Stomach (tissue), 9 donors: Measurements from ENCODE around the gene ITIH1. TPM values are rescaled to one million over a fixed set of nuclear protein-coding genes. Genes with fewer than 3 reads are reported as not detected.
A peak's percentile ranks its signal among the peaks of the same experiment; 100 is the strongest.

Experiments used
- DNase-seq, 2 donors: peaks; one replicate each; pipeline versions ENCODE4 v3.0.0 to v3.0.0-alpha.2; 2013 to 2019
- H3K27ac ChIP-seq, 5 donors: fragments of 200-600 bp in 4 of 5; sonication (generic) in 4 of 5; one replicate each; pipeline ENCODE4 v1.5.1; 2013 to 2019; ENCODE audit warnings: mild to moderate bottlenecking in 1 of 5, moderate library complexity in 1 of 5
- H3K27me3 ChIP-seq, 3 donors: fragments of 200-600 bp; sonication (generic); one replicate each; pipeline ENCODE4 v1.5.1; 2017 to 2019; ENCODE audit warnings: mixed run types in 1 of 3
- H3K36me3 ChIP-seq, 4 donors: fragments of 200-600 bp; sonication (generic); 1 replicate in 3 of 4; 2 replicates in 1 of 4; pipeline ENCODE4 v1.5.1; 2016 to 2019
- H3K4me1 ChIP-seq, 4 donors: fragments of 200-600 bp; sonication (generic); one replicate each; pipeline ENCODE4 v1.5.1; 2016 to 2019
- H3K4me3 ChIP-seq, 4 donors: fragments of 200-600 bp; sonication (generic) in 3 of 4; one replicate each; pipeline ENCODE4 v1.5.1; 2016 to 2019; ENCODE audit warnings: mild to moderate bottlenecking in 1 of 4
- H3K9me3 ChIP-seq, 4 donors: fragments of 200-600 bp; sonication (generic); one replicate each; pipeline ENCODE4 v1.5.1; 2016 to 2019
- EP300 ChIP-seq: sonication (generic); formaldehyde crosslinking; IDR thresholded peaks from one replicate; pipeline ENCODE4 v1.6.1; 2017; ENCODE audit warnings: antibody characterized with exemption
- POLR2A ChIP-seq, 4 donors: fragments of 450-650 bp; IDR thresholded peaks; one replicate each; pipeline ENCODE4 v1.6.1; 2016; ENCODE audit warnings: antibody characterized with exemption in 4 of 4, control low read depth in 2 of 4, mild to moderate bottlenecking in 1 of 4, moderate library complexity in 1 of 4
- POLR2AphosphoS5 ChIP-seq, 3 donors: sonication (generic); formaldehyde crosslinking; IDR thresholded peaks; one replicate each; pipeline ENCODE4 v1.6.1; 2016; ENCODE audit warnings: antibody characterized with exemption in 3 of 3
- WGBS, 5 donors: extraction: QIAGEN DNeasy Blood & Tissue Kit in 3 of 5; methylation state at CpG; one replicate each; pipeline versions ENCODE4 v1.1.5 to v1.1.7; 2013 to 2018; 5-methylcytosine and 5-hydroxymethylcytosine counted together
- intact Hi-C: fragments of 100-400 bp; cut with DNase I; formaldehyde crosslinking; loops from one replicate; pipeline ENCODE4 v1.15.1; 2023; ENCODE audit warnings: low total_unique reads
- polyA plus RNA-seq, 3 donors: library from polyadenylated mRNA; stranded (reverse); fragments of 200-250 nt; gene quantifications; one replicate each; pipeline ENCODE4 v1.2.3, GENCODE V29; 2013
- total RNA-seq, 5 donors: library from RNA; depleted of rRNA; stranded (reverse); fragments of >200 nt; gene quantifications; one replicate each; pipeline versions ENCODE4 v1.1.0 to v1.2.3, GENCODE V29; 2014 to 2016
- TF ChIP-seq, protein P1 (sequence below), 7 experiments: fragments of 450-650 bp in 4 of 7; fragments of 200-600 bp in 3 of 7; sonication (generic) in 3 of 7; IDR thresholded peaks; one replicate each; pipeline ENCODE4 v1.5.1; 2016 to 2019; ENCODE audit warnings: antibody characterized with exemption in 7 of 7, control low read depth in 2 of 7, mild to moderate bottlenecking in 1 of 7
- donor health status: healthy with polysubstance abuse.
- donor health status: Bipolar disorder and iron deficiency.
- donor health status: healthy.

ITIH1 gene
- total and polyA plus RNA-seq, 8 donors, result 1.9 TPM; not detected in 7

DNA sequence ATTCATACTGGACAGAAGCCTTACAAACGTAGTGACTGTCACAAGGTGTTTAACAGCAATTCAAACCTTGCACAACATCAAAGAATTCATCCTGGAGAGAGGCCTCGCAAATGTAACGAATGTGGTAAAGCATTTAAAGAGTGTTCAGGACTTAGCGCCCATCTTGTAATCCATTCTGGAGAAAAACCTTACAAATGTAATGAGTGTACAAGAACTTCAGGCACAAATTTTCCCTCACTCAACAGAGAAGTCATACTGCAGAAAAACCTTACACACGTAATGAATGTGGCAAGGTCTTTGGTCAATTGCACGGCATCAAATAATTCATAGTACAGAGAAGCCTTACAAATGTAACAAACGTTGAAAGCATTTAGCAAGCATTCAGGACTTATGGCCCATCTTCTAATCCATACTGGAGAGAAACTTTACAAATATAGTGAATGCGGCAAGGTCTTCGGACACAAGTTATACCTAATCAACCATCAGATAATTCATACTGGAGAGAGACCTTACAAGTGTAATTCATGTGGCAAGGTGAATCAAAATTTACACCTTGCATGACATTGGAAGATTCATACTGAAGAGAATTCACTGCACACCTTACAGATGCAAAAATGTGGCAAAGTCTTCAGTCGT lies 44.0 kb upstream of the ITIH1 start:
- H3K27ac ChIP-seq, result no peak overlapping the region
- 86 to 94% (median 89%) methylated on average over 10 of the region's 10 CpGs for WGBS, 5 donors
- peaks cover 4 to 21% (median 12%) of the 10 kb centered on the region in 4 donors for H3K9me3 ChIP-seq
- H3K27me3 ChIP-seq, result no peaks in the 10 kb centered on the region
- peaks cover 21 to 100% (median 95%) of the 10 kb centered on the region in 4 donors for H3K36me3 ChIP-seq
- TF ChIP-seq, protein P1, sequence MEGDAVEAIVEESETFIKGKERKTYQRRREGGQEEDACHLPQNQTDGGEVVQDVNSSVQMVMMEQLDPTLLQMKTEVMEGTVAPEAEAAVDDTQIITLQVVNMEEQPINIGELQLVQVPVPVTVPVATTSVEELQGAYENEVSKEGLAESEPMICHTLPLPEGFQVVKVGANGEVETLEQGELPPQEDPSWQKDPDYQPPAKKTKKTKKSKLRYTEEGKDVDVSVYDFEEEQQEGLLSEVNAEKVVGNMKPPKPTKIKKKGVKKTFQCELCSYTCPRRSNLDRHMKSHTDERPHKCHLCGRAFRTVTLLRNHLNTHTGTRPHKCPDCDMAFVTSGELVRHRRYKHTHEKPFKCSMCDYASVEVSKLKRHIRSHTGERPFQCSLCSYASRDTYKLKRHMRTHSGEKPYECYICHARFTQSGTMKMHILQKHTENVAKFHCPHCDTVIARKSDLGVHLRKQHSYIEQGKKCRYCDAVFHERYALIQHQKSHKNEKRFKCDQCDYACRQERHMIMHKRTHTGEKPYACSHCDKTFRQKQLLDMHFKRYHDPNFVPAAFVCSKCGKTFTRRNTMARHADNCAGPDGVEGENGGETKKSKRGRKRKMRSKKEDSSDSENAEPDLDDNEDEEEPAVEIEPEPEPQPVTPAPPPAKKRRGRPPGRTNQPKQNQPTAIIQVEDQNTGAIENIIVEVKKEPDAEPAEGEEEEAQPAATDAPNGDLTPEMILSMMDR (IDR thresholded peaks at IDR 0.05), result no peak
- TF ChIP-seq POLR2AphosphoS5 (IDR thresholded peaks at IDR 0.05), result no peak
- no peak for TF ChIP-seq EP300
- TF ChIP-seq POLR2A (IDR thresholded peaks at IDR 0.05), result no peak
- no peaks in the 10 kb centered on the region for H3K4me1 ChIP-seq
- H3K4me3 ChIP-seq, result no peak overlapping the region
- intact Hi-C loops, result no loop called here
- DNase-seq, result no peak

DNA sequence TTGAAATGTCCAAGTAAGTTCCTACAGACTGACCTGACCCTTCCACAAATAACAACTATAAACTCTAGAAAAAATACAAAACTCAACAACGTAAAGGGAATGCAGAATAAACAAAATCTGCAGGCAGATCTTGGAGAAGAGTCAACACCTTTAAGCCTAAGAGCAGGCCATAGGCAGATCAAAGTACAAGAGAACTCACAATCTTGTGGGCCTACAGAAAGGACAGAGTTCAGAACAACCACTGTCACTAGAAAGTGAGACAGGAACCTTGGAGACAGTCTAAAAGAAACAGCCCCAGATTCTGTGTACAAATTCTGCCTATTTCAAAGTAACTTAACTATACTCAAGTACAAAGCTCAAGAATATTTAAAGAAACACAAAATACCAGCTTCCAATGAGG lies 37.7 kb upstream of the ITIH1 start:
- TF ChIP-seq POLR2A (IDR thresholded peaks at IDR 0.05), result no peak
- TF ChIP-seq EP300, result no peak
- TF ChIP-seq, protein P1 (IDR thresholded peaks at IDR 0.05), result no peak
- no peak for TF ChIP-seq POLR2AphosphoS5 (IDR thresholded peaks at IDR 0.05)
- Histone ChIP-seq H3K36me3 (peaks cover 23 to 100% (median 99%) of the 10 kb centered on the region in 4 donors), H3K4me3 (no peak overlapping the region), H3K27ac (no peak overlapping the region), H3K27me3 (no peaks in the 10 kb centered on the region), H3K4me1 (no peaks in the 10 kb centered on the region), H3K9me3 (no peaks in the 10 kb centered on the region)
- intact Hi-C loops, result loop anchor here (10.0 kb wide), 1 partner anchor 335 kb away; no protein-coding TSS in a partner anchor
- WGBS, 5 donors, result 37 to 59% (median 50%) methylated on average over 1 of the region's 1 CpG
- DNase-seq, result no peak

DNA sequence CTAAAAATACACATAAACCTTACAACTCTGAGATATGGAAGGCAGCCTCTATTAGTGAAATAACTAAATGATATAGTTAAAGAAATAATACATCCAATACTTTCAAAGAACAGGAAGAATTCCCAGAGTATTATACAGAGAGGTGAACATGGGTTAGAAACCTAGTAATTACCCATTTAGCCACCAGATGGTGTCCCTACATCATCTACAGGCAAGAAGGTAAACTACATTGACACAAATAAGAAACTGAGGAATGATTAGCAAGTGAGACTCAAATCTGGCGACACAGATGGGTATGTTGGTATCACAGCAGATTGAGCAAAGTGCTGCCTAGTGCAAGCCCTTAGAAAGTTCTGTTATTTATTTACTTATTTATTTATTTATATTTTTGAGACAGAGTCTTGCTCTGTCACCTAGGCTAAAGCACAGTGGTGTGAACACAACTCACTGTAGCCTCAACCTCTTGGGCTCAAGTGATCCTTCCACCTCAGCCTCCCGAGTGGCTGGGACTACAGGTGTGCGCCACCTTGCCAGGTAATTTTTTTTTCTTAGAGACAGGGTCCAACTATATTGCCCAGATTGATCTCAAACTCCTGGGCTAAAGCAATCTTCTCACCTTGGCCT lies 34.9 kb upstream of the ITIH1 start:
- Histone ChIP-seq H3K27me3 (no peaks in the 10 kb centered on the region), H3K36me3 (peaks cover 40 to 100% (median 100%) of the 10 kb centered on the region in 4 donors), H3K4me3 (no peak overlapping the region), H3K4me1 (no peaks in the 10 kb centered on the region), H3K27ac (peak overlapping the region in 4 of 5 donors; percentile 19 to 43 (median 29)), H3K9me3 (no peaks in the 10 kb centered on the region)
- 45 to 85% (median 65%) methylated on average over 3 of the region's 3 CpGs for WGBS, 5 donors
- TF ChIP-seq, protein P1 (IDR thresholded peaks at IDR 0.05), result peak in 3 of 7 experiments; percentile 6 to 60 (median 54)
- TF ChIP-seq POLR2AphosphoS5 (IDR thresholded peaks at IDR 0.05) (no peak), POLR2A (IDR thresholded peaks at IDR 0.05) (no peak), EP300 (no peak)
- intact Hi-C loops, result loop anchor here (10.0 kb wide), 1 partner anchor 332 kb away; no protein-coding TSS in a partner anchor
- DNase-seq, result peak in 1 of 2 donors; percentile 60

DNA sequence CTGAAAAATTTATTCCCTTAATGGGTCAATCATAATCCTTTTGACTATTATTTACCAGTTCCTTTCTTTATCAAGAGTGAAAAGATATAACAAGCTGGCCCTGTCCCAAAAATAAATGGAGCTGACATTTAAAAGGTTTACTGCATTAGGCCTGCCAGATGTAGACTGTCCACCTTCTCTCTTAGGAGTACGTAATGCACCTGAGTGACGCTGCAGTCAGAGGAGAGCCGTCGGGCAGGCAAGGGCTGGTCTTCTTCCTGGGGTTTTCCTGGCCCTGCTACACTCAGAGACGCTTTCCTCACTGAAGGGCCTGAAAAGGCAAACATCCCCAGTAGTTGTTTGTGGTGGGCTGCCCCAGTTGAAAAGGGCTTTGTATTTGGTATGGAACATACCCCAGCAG lies 34.2 kb upstream of the ITIH1 start:
- peak in 1 of 2 donors; percentile 48 for DNase-seq
- WGBS, 5 donors, result 34 to 46% (median 42%) methylated on average over 5 of the region's 5 CpGs
- Histone ChIP-seq H3K36me3 (peaks cover 40 to 100% (median 100%) of the 10 kb centered on the region in 4 donors), H3K27ac (peak overlapping the region; percentile 19 to 58 (median 43)), H3K4me3 (no peak overlapping the region), H3K4me1 (no peaks in the 10 kb centered on the region), H3K9me3 (no peaks in the 10 kb centered on the region), H3K27me3 (no peaks in the 10 kb centered on the region)
- intact Hi-C loops, result loop anchor here (10.0 kb wide), 1 partner anchor 332 kb away; no protein-coding TSS in a partner anchor
- TF ChIP-seq POLR2A (IDR thresholded peaks at IDR 0.05) (no peak), EP300 (no peak), POLR2AphosphoS5 (IDR thresholded peaks at IDR 0.05) (no peak)
- TF ChIP-seq, protein P1 (IDR thresholded peaks at IDR 0.05), result no peak
